Measurements from ENCODE around the gene CDH4.

Gene CDH4

GRCh38 chr20:61371501-61372136 is 119.6 kb downstream of the CDH4 start:
- 87% methylated on average over 19 to 20 of the region's 22 CpGs for WGBS, 2 experiments (ENCODE audit: insufficient coverage in 2 of 2)

GRCh38 chr20:61372137-61373054 is 120.3 kb downstream of the CDH4 start:
- Histone ChIP-seq H3K4me3 (ENCODE audit: extremely low read depth, insufficient read depth, low read length, poor library complexity, severe bottlenecking) (no peak overlapping the region), H3K4me1 (ENCODE audit: control insufficient read depth, insufficient read depth, low read length, poor library complexity, severe bottlenecking) (peaks cover 5% of the 10 kb centered on the region), H3K27ac (ENCODE audit: low read depth, low read length, severe bottlenecking) (no peak overlapping the region), H3K9me3 (ENCODE audit: control insufficient read depth, low read length) (no peaks in the 10 kb centered on the region), H3K36me3 (ENCODE audit: control insufficient read depth, insufficient read depth, low read length) (no peaks in the 10 kb centered on the region)
- 89 to 96% methylated on average over 15 to 24 of the region's 25 CpGs for WGBS, 2 experiments (ENCODE audit: insufficient coverage in 2 of 2)

More at GRCh38 chr20:61371501-61372136, 119.6 kb downstream of the CDH4 start:
- Histone ChIP-seq H3K36me3 (ENCODE audit: control insufficient read depth, insufficient read depth, low read length) (no peaks in the 10 kb centered on the region), H3K27ac (ENCODE audit: low read depth, low read length, severe bottlenecking) (no peak overlapping the region), H3K9me3 (ENCODE audit: control insufficient read depth, low read length) (no peaks in the 10 kb centered on the region), H3K4me1 (ENCODE audit: control insufficient read depth, insufficient read depth, low read length, poor library complexity, severe bottlenecking) (peaks cover 5% of the 10 kb centered on the region), H3K4me3 (ENCODE audit: extremely low read depth, insufficient read depth, low read length, poor library complexity, severe bottlenecking) (no peak overlapping the region)

GRCh38 chr20:61373055-61373399 is 121.0 kb downstream of the CDH4 start:
- WGBS, 2 experiments (ENCODE audit: insufficient coverage in 2 of 2) = 80 to 92% methylated on average over 8 of the region's 10 CpGs
- Histone ChIP-seq H3K27ac (ENCODE audit: low read depth, low read length, severe bottlenecking) (no peak overlapping the region), H3K4me1 (ENCODE audit: control insufficient read depth, insufficient read depth, low read length, poor library complexity, severe bottlenecking) (peaks cover 5% of the 10 kb centered on the region), H3K4me3 (ENCODE audit: extremely low read depth, insufficient read depth, low read length, poor library complexity, severe bottlenecking) (no peak overlapping the region), H3K36me3 (ENCODE audit: control insufficient read depth, insufficient read depth, low read length) (no peaks in the 10 kb centered on the region), H3K9me3 (ENCODE audit: control insufficient read depth, low read length) (no peaks in the 10 kb centered on the region)

GRCh38 chr20:61373956-61374545 is 122.0 kb downstream of the CDH4 start:
- WGBS, 2 experiments (ENCODE audit: insufficient coverage in 2 of 2) = 90 to 92% methylated on average over 11 to 17 of the region's 19 CpGs
- Histone ChIP-seq H3K9me3 (ENCODE audit: control insufficient read depth, low read length) (no peaks in the 10 kb centered on the region), H3K4me1 (ENCODE audit: control insufficient read depth, insufficient read depth, low read length, poor library complexity, severe bottlenecking) (peaks cover 5% of the 10 kb centered on the region), H3K4me3 (ENCODE audit: extremely low read depth, insufficient read depth, low read length, poor library complexity, severe bottlenecking) (no peak overlapping the region), H3K36me3 (ENCODE audit: control insufficient read depth, insufficient read depth, low read length) (no peaks in the 10 kb centered on the region), H3K27ac (ENCODE audit: low read depth, low read length, severe bottlenecking) (no peak overlapping the region)

DNA sequence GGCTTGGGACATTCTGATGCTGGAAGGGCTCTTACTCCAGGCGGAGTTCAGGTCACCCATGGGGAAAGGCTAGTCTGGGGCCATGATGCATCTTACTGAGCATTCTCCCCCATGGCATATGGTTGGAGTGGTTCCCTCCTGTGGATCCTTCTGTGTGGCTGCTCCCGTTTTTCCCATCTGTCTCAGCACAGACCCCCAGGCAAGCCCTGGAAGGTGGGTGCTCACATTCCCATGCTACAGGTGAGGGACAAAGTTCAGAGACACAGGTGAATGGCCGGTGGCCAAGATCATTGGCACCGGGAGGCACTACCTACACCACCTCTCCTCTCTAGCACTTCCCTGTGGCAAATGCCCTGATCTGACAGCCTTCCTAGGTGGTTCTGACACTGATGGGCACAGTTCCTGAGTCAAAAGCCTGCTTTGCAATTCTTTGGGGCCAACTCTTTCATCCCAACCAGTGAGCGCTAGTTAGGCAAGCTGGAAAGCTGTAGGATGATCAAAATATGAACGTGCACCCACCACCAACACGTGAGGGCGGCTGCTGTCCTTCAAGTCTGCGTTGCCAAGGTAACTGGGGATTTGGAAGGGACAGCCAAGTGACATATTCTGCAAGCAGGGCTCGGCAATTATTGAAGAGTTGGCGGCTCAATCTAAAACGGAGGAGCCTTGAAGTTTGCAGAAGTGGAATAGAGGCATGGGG is 124.6 kb downstream of the CDH4 start:
- Histone ChIP-seq H3K4me3 (ENCODE audit: extremely low read depth, insufficient read depth, low read length, poor library complexity, severe bottlenecking) (no peak overlapping the region), H3K4me1 (ENCODE audit: control insufficient read depth, insufficient read depth, low read length, poor library complexity, severe bottlenecking) (peaks cover 5% of the 10 kb centered on the region), H3K27ac (ENCODE audit: low read depth, low read length, severe bottlenecking) (no peak overlapping the region), H3K36me3 (ENCODE audit: control insufficient read depth, insufficient read depth, low read length) (no peaks in the 10 kb centered on the region), H3K9me3 (ENCODE audit: control insufficient read depth, low read length) (no peaks in the 10 kb centered on the region)
- 89 to 97% methylated on average over 11 of the region's 12 CpGs for WGBS, 2 experiments (ENCODE audit: insufficient coverage in 2 of 2)

DNA sequence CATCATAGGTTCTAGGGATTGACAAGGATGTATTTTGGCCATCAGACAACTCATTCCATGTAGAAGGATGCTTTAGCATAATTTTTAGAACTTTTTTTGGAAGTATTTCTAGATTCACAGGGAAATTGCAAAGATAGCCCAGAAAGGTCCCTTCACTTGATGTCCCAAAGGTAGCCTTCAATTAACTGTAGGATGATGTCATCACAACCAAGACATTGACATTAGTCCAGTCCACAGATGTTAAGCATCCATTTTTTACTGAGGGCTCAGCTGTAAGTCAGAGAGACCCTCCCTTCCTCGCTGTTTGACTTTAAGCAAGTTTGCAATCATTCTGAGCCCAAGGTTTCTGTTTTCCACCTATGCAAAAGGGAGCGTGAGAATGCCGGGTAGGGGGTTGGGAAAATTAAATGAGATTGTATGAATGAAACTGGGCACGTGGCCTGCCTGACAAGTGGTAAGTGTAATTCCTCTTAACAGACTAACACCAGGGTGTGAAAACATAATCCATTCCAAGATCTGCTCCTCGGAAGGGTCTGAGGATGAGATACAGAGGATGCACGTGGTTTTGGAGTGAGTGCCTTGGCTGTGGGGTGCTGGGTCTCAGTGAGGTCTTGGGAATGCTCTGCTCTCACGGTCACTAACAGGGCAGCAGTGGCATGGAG is 126.8 kb downstream of the CDH4 start:
- 77 to 96% methylated on average over 4 to 5 of the region's 7 CpGs for WGBS, 2 experiments (ENCODE audit: insufficient coverage in 2 of 2)
- Histone ChIP-seq H3K27ac (ENCODE audit: low read depth, low read length, severe bottlenecking) (no peak overlapping the region), H3K4me1 (ENCODE audit: control insufficient read depth, insufficient read depth, low read length, poor library complexity, severe bottlenecking) (no peaks in the 10 kb centered on the region), H3K36me3 (ENCODE audit: control insufficient read depth, insufficient read depth, low read length) (no peaks in the 10 kb centered on the region), H3K4me3 (ENCODE audit: extremely low read depth, insufficient read depth, low read length, poor library complexity, severe bottlenecking) (no peak overlapping the region), H3K9me3 (ENCODE audit: control insufficient read depth, low read length) (peaks cover 8% of the 10 kb centered on the region)

- Histone ChIP-seq H3K4me1 (ENCODE audit: control insufficient read depth, insufficient read depth, low read length, poor library complexity, severe bottlenecking) (no peaks in the 10 kb centered on the region), H3K4me3 (ENCODE audit: extremely low read depth, insufficient read depth, low read length, poor library complexity, severe bottlenecking) (no peak overlapping the region), H3K27ac (ENCODE audit: low read depth, low read length, severe bottlenecking) (no peak overlapping the region), H3K36me3 (ENCODE audit: control insufficient read depth, insufficient read depth, low read length) (no peaks in the 10 kb centered on the region), H3K9me3 (ENCODE audit: control insufficient read depth, low read length) (peaks cover 12% of the 10 kb centered on the region)
- 100% methylated on average over 1 of the region's 6 CpGs; no CpG with 5 or more reads in 1 of the 2 experiments for WGBS, 2 experiments (ENCODE audit: insufficient coverage in 2 of 2)
Measured at GRCh38 chr20:61379898-61380544, 128.0 kb downstream of the CDH4 start.

DNA sequence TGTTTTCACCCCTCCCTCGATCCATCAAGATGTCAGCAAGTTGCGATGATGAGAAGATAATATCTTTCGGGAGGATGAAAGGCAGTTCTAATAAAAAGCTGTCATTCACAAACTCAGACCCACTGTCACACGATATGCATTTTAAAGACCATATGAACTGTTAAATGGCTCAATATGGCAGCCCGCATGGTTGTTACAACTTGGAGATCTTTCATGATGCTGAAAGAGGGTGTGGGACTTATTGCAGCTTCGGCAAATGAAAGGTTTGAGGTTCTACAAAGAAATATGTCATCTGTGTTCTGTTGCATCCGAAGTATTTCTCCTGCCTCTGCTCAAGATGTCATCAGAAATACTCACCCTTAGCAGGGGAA is 128.5 kb downstream of the CDH4 start:
- Histone ChIP-seq H3K27ac (ENCODE audit: low read depth, low read length, severe bottlenecking) (no peak overlapping the region), H3K9me3 (ENCODE audit: control insufficient read depth, low read length) (peaks cover 12% of the 10 kb centered on the region), H3K4me1 (ENCODE audit: control insufficient read depth, insufficient read depth, low read length, poor library complexity, severe bottlenecking) (no peaks in the 10 kb centered on the region), H3K4me3 (ENCODE audit: extremely low read depth, insufficient read depth, low read length, poor library complexity, severe bottlenecking) (no peak overlapping the region), H3K36me3 (ENCODE audit: control insufficient read depth, insufficient read depth, low read length) (no peaks in the 10 kb centered on the region)
- WGBS, 2 experiments (ENCODE audit: insufficient coverage in 2 of 2) = 94 to 96% methylated on average over 2 to 4 of the region's 7 CpGs

DNA sequence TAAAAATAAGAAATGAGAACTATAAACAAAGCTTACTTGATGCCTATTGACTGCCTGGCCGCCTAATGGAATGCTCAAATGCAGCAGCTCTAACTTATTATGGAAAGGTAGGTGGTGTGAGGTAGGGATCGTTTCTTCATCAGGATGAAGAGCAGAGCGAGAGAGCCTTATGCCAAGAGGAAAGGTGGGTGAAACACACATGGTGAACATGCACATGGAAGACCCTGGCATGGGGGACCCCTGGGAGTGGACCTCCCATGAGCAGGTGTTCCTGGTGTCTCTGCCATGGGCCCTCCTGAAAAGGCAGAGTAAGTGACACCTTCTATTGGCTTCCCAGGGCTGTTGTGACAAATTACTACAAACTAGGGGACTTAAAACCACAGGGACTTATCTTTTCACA is 130.1 kb downstream of the CDH4 start:
- WGBS, 2 experiments (ENCODE audit: insufficient coverage in 2 of 2) = 88 to 90% methylated on average over 3 of the region's 3 CpGs
- no peak overlapping the region for H3K4me3 ChIP-seq (ENCODE audit: extremely low read depth, insufficient read depth, low read length, poor library complexity, severe bottlenecking)
- H3K36me3 ChIP-seq (ENCODE audit: control insufficient read depth, insufficient read depth, low read length) = no peaks in the 10 kb centered on the region
- H3K9me3 ChIP-seq (ENCODE audit: control insufficient read depth, low read length) = peaks cover 12% of the 10 kb centered on the region
- H3K27ac ChIP-seq (ENCODE audit: low read depth, low read length, severe bottlenecking) = no peak overlapping the region
- H3K4me1 ChIP-seq (ENCODE audit: control insufficient read depth, insufficient read depth, low read length, poor library complexity, severe bottlenecking) = peaks cover 2% of the 10 kb centered on the region

DNA sequence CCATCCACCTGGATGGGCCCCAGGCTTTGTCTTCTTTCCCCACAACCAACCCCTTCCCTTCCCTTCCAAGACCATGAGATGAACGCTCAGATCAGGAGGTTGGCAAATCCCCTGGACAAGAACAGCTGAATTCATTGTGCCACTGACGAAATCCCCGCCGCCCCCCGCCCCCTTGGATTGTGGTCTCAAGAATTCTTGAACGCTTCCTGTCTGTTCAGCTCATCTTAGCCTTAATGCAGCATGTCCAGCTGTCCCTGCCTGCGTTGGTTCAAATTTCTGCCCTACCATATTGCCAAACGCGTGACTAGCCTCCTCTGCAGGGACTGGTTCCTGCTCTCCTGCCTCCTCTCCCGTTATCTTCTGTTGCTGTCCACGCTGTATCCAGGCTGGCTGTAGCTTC is 133.2 kb downstream of the CDH4 start:
- Histone ChIP-seq H3K36me3 (ENCODE audit: control insufficient read depth, insufficient read depth, low read length) (no peaks in the 10 kb centered on the region), H3K27ac (ENCODE audit: low read depth, low read length, severe bottlenecking) (no peak overlapping the region), H3K9me3 (ENCODE audit: control insufficient read depth, low read length) (peaks cover 21% of the 10 kb centered on the region), H3K4me1 (ENCODE audit: control insufficient read depth, insufficient read depth, low read length, poor library complexity, severe bottlenecking) (peaks cover 13% of the 10 kb centered on the region), H3K4me3 (ENCODE audit: extremely low read depth, insufficient read depth, low read length, poor library complexity, severe bottlenecking) (no peak overlapping the region)
- WGBS, 2 experiments (ENCODE audit: insufficient coverage in 2 of 2) = 96 to 97% methylated on average over 11 of the region's 11 CpGs

Measured in mesodermal cell (in vitro differentiated cells).